Keratinocyte (primary cell): Measurements from ENCODE around the gene KMT5C. TPM values are rescaled to one million over a fixed set of nuclear protein-coding genes. Genes with fewer than 3 reads are reported as not detected.

ENCODE experiments used
- DNase-seq: peaks from one replicate; pipeline ENCODE4 v3.0.0-alpha.2; 2011; ENCODE audit warnings: low read depth, missing footprints, low spot score
- FAIRE-seq: peaks from 2 replicates; lab custom pipeline; 2011; peaks lifted over from hg19 to GRCh38; lab: Jason Lieb, UNC
- H2AFZ ChIP-seq: 2 replicates; pipeline ENCODE4 v1.6.0; 2012; ENCODE audit warnings: low read length, control low read depth, inconsistent platforms; ENCODE audit not compliant: control insufficient read depth
- H3K27ac ChIP-seq: 2 replicates; pipeline ENCODE4 v1.5.1; 2011; ENCODE audit warnings: low read length; ENCODE audit not compliant: control insufficient read depth, insufficient read depth
- H3K27me3 ChIP-seq: 3 replicates; pipeline ENCODE4 v1.6.0; 2011; ENCODE audit warnings: low read length; ENCODE audit not compliant: control insufficient read depth, insufficient read depth; ENCODE audit errors: extremely low read depth
- H3K36me3 ChIP-seq, 2 experiments: 2 replicates in 1 of 2; 3 replicates in 1 of 2; pipeline ENCODE4 v1.5.1; 2011; ENCODE audit warnings: low read length in 2 of 2, mild to moderate bottlenecking in 1 of 2; ENCODE audit not compliant: control insufficient read depth in 2 of 2, insufficient read depth in 2 of 2; ENCODE audit errors: extremely low read depth in 1 of 2
- H3K4me1 ChIP-seq: 3 replicates; pipeline ENCODE4 v1.5.1; 2011; ENCODE audit warnings: low read length; ENCODE audit not compliant: control insufficient read depth, insufficient read depth; ENCODE audit errors: extremely low read depth
- H3K4me2 ChIP-seq: 3 replicates; pipeline ENCODE4 v1.6.0; 2011; ENCODE audit warnings: low read depth, low read length; ENCODE audit not compliant: control insufficient read depth, insufficient read depth; ENCODE audit errors: extremely low read depth
- H3K4me3 ChIP-seq, 3 experiments: fragments of 200-600 bp in 1 of 3; sonication (generic) in 1 of 3; 2 replicates in 2 of 3; 3 replicates in 1 of 3; pipeline ENCODE4 v1.5.1; 2011 to 2016; ENCODE audit warnings: low read length in 3 of 3, mild to moderate bottlenecking in 3 of 3, control low read depth in 2 of 3, inconsistent platforms in 1 of 3, low read depth in 1 of 3, mixed read lengths in 1 of 3, mixed run types in 1 of 3, moderate library complexity in 1 of 3; ENCODE audit not compliant: control insufficient read depth in 2 of 3, insufficient read depth in 2 of 3; ENCODE audit errors: extremely low read depth in 1 of 3
- H3K79me2 ChIP-seq: 2 replicates; pipeline ENCODE4 v1.6.0; 2012; ENCODE audit warnings: low read length; ENCODE audit not compliant: control insufficient read depth, insufficient read depth
- H3K9ac ChIP-seq: 3 replicates; pipeline ENCODE4 v1.6.0; 2011; ENCODE audit warnings: low read length; ENCODE audit not compliant: control insufficient read depth, insufficient read depth; ENCODE audit errors: extremely low read depth
- H3K9me1 ChIP-seq: 3 replicates; pipeline ENCODE4 v1.6.0; 2011; ENCODE audit warnings: low read length; ENCODE audit not compliant: control insufficient read depth, insufficient read depth; ENCODE audit errors: extremely low read depth
- H3K9me3 ChIP-seq: 2 replicates; pipeline ENCODE4 v1.5.1; 2012; ENCODE audit warnings: low read depth, low read length; ENCODE audit not compliant: control insufficient read depth
- H4K20me1 ChIP-seq: 3 replicates; pipeline ENCODE4 v1.6.0; 2011; ENCODE audit warnings: low read length; ENCODE audit not compliant: control insufficient read depth, insufficient read depth; ENCODE audit errors: extremely low read depth
- EZH2 ChIP-seq: IDR thresholded peaks from one replicate; pipeline ENCODE4 v1.6.1; 2012; ENCODE audit warnings: inconsistent platforms, mild to moderate bottlenecking, low read length, moderate library complexity
- dilution Hi-C: fragments of 300-500 bp; cut with MboI; formaldehyde crosslinking; loops from one replicate; pipeline ENCODE4 v1.7.0; 2020; ENCODE audit warnings: low sequenced_read_pairs; ENCODE audit not compliant: extremely low pct_ligation_motif_present
- polyA plus RNA-seq, 5 experiments: library from polyadenylated mRNA; depleted of rRNA in 3 of 5; stranded (reverse) in 3 of 5; stranded (forward) in 1 of 5; unstranded in 1 of 5; fragments of >200 nt; gene quantifications; 1 replicate in 1 of 5; 2 replicates in 3 of 5; 3 replicates in 1 of 5; pipeline versions ENCODE4 v1.2.1 to v1.2.3, GENCODE V29; 2011 to 2012; ENCODE audit warnings: missing spikeins in 2 of 5, low read depth in 1 of 5, low replicate concordance in 1 of 5
- TF ChIP-seq, protein P1 (sequence below), 3 experiments: IDR thresholded peaks in 1 of 3; conservative IDR thresholded peaks in 1 of 3; optimal IDR thresholded peaks in 1 of 3; 2 replicates in 2 of 3; 3 replicates in 1 of 3; pipeline versions ENCODE3 to v1.5.1; 2011; ENCODE audit warnings: low read length in 3 of 3, mild to moderate bottlenecking in 3 of 3, moderate library complexity in 2 of 3, control low read depth in 1 of 3, inconsistent platforms in 1 of 3; ENCODE audit not compliant: insufficient read depth in 2 of 3; ENCODE audit errors: extremely low read depth in 1 of 3

The KMT5C gene
- polyA plus RNA-seq, 1 donor (not counting 4 experiments of a cell fraction or from before 2014, with no cell fraction given) = 4.3 TPM

DNA sequence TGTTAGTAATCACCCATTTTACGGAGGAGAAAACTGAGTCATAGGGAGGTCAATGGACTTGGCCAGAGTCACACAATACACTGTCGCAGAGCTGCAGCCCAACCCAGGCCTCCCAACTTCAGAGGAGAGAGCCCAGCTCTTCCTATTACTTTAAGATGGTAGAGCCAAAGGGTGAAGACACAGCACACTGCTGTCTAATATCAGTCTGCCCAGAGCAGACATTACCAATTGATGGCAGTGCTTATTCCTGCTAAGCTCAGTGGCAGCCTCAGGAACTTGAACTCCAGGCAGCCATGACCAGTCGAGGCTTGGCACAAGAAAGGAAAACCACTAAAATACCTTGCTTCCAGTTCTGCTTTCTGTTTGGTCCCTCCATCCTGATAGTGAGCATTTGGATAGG lies 33.0 kb upstream of the KMT5C start:
- DNase-seq (no peak), FAIRE-seq (no peak)
- Histone ChIP-seq H3K4me2 (no peak overlapping the region), H3K27ac (no peak overlapping the region), H3K9me3 (no peaks in the 10 kb centered on the region), H3K4me1 (no peaks in the 10 kb centered on the region), H3K79me2 (no peaks in the 10 kb centered on the region), H4K20me1 (no peaks in the 10 kb centered on the region), H3K4me3 (no peak overlapping the region), H3K36me3 (no peaks in the 10 kb centered on the region), H3K27me3 (no peaks in the 10 kb centered on the region), H3K9me1 (no peaks in the 10 kb centered on the region), H3K9ac (no peak overlapping the region), H2AFZ (no peak overlapping the region)
- dilution Hi-C loops = no loop called here
- TF ChIP-seq EZH2 = no peak
- TF ChIP-seq, protein P1, sequence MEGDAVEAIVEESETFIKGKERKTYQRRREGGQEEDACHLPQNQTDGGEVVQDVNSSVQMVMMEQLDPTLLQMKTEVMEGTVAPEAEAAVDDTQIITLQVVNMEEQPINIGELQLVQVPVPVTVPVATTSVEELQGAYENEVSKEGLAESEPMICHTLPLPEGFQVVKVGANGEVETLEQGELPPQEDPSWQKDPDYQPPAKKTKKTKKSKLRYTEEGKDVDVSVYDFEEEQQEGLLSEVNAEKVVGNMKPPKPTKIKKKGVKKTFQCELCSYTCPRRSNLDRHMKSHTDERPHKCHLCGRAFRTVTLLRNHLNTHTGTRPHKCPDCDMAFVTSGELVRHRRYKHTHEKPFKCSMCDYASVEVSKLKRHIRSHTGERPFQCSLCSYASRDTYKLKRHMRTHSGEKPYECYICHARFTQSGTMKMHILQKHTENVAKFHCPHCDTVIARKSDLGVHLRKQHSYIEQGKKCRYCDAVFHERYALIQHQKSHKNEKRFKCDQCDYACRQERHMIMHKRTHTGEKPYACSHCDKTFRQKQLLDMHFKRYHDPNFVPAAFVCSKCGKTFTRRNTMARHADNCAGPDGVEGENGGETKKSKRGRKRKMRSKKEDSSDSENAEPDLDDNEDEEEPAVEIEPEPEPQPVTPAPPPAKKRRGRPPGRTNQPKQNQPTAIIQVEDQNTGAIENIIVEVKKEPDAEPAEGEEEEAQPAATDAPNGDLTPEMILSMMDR (optimal IDR thresholded peaks at IDR 0.05 in 1 of 3, IDR thresholded peaks at IDR 0.05 in 1 of 3, conservative IDR thresholded peaks at IDR 0.05 in 1 of 3; ENCODE audit: extremely low read depth in 1 of 3, insufficient read depth in 2 of 3, low read length in 3 of 3) = no peak

GRCh38 chr19:55308281-55308680 lies 31.4 kb upstream of the KMT5C start:
- H3K4me2 ChIP-seq = no peak overlapping the region
- no peaks in the 10 kb centered on the region for H4K20me1 ChIP-seq
- no peak overlapping the region for H2AFZ ChIP-seq
- H3K9me1 ChIP-seq = no peaks in the 10 kb centered on the region
- H3K9ac ChIP-seq = no peak overlapping the region
- H3K27ac ChIP-seq = no peak overlapping the region
- no peaks in the 10 kb centered on the region for H3K36me3 ChIP-seq
- H3K27me3 ChIP-seq = no peaks in the 10 kb centered on the region
- no peaks in the 10 kb centered on the region for H3K9me3 ChIP-seq
- dilution Hi-C loops = no loop called here
- H3K4me3 ChIP-seq = no peak overlapping the region
- FAIRE-seq (no peak), DNase-seq (no peak)
- H3K4me1 ChIP-seq = no peaks in the 10 kb centered on the region
- TF ChIP-seq, protein P1 (optimal IDR thresholded peaks at IDR 0.05 in 1 of 3, IDR thresholded peaks at IDR 0.05 in 1 of 3, conservative IDR thresholded peaks at IDR 0.05 in 1 of 3; ENCODE audit: extremely low read depth in 1 of 3, insufficient read depth in 2 of 3, low read length in 3 of 3) = no peak
- TF ChIP-seq EZH2 = no peak
- no peaks in the 10 kb centered on the region for H3K79me2 ChIP-seq
